HepG2 (cell line): Measurements from ENCODE around the gene ARHGAP31. TPM values are rescaled to one million over a fixed set of nuclear protein-coding genes. Genes with fewer than 3 reads are reported as not detected.

Experiments used
- FIP1L1 ChIP-seq: fragments of 200-400 bp; formaldehyde crosslinking; IDR thresholded peaks from 2 replicates; pipeline ENCODE4 v1.6.1; 2018; ENCODE audit warnings: low read depth, mild to moderate bottlenecking, low read length, moderate library complexity, borderline replicate concordance; ENCODE audit not compliant: insufficient read depth
- FOXP1 ChIP-seq, 2 experiments: fragments of 450-650 bp in 1 of 2; IDR thresholded peaks; 2 replicates each; pipeline ENCODE4 v1.6.1; 2017 to 2018; ENCODE audit warnings: antibody characterized with exemption in 1 of 2
- HHEX ChIP-seq: IDR thresholded peaks from 2 replicates; pipeline ENCODE4 v1.6.1; 2016; ENCODE audit warnings: control low read depth
- HNRNPK ChIP-seq: fragments of 200-400 bp; formaldehyde crosslinking; IDR thresholded peaks from 2 replicates; pipeline ENCODE4 v1.6.1; 2018; ENCODE audit warnings: low read length, low read depth, moderate library complexity, mild to moderate bottlenecking; ENCODE audit not compliant: poor library complexity, severe bottlenecking
- HOXA7 ChIP-seq: sonication (generic); formaldehyde crosslinking; IDR thresholded peaks from 2 replicates; pipeline ENCODE4 v1.8.1; 2022; ENCODE audit warnings: mild to moderate bottlenecking, missing genetic modification reagents, moderate library complexity
- KMT2B ChIP-seq: IDR thresholded peaks from 2 replicates; pipeline ENCODE4 v1.6.1; 2016; ENCODE audit warnings: missing genetic modification reagents, missing compliant biosample characterization
- MBNL3 ChIP-seq: fragments of 250-450 bp; sonication (Bioruptor Pico); conservative IDR thresholded peaks from 2 replicates; pipeline ENCODE4 v1.8.0; 2022; ENCODE audit warnings: mild to moderate bottlenecking, inconsistent platforms
- NFIB ChIP-seq: sonication (generic); formaldehyde crosslinking; IDR thresholded peaks from 2 replicates; pipeline ENCODE4 v1.9.0; 2021; ENCODE audit warnings: missing genetic modification reagents, mild to moderate bottlenecking, borderline replicate concordance
- NR2F1 ChIP-seq, 2 experiments: fragments of 450-650 bp in 1 of 2; formaldehyde crosslinking in 1 of 2; IDR thresholded peaks; 2 replicates each; pipeline versions ENCODE4 v1.5.0 to v1.6.1; 2016 to 2020; ENCODE audit warnings: mild to moderate bottlenecking in 1 of 2, missing compliant biosample characterization in 1 of 2, missing genetic modification reagents in 1 of 2, moderate library complexity in 1 of 2
- TBL1XR1 ChIP-seq: fragments of 150-350 bp; IDR thresholded peaks from 2 replicates; pipeline ENCODE4 v1.6.1; 2014; ENCODE audit warnings: borderline replicate concordance, low read length; ENCODE audit not compliant: partially characterized antibody
- ZMYM4 ChIP-seq: sonication (generic); formaldehyde crosslinking; IDR thresholded peaks from 2 replicates; pipeline ENCODE4 v1.8.1; 2023; ENCODE audit warnings: mild to moderate bottlenecking, missing genetic modification reagents
- ZNF160 ChIP-seq: sonication (generic); formaldehyde crosslinking; IDR thresholded peaks from 2 replicates; pipeline ENCODE4 v1.8.0; 2022; ENCODE audit warnings: mild to moderate bottlenecking, inconsistent platforms, missing genetic modification reagents
- ZNF331 ChIP-seq: sonication (generic); formaldehyde crosslinking; IDR thresholded peaks from 2 replicates; pipeline ENCODE4 v1.4.0; 2020; ENCODE audit warnings: missing genetic modification reagents
- polyA plus RNA-seq, 8 experiments: library from polyadenylated mRNA; depleted of rRNA in 3 of 8; stranded (reverse) in 7 of 8; unstranded in 1 of 8; fragments of >200 nt; fragmentation: Illumina TruSeq in 4 of 8; extraction: Trizol in 4 of 8; gene quantifications; 2 replicates each; pipeline versions ENCODE4 v1.2.1 to v1.2.3, GENCODE V29; 2011 to 2016; ENCODE audit warnings: low read depth in 4 of 8, missing spikeins in 1 of 8, mixed read lengths in 1 of 8; ENCODE audit not compliant: insufficient read depth in 1 of 8
- total RNA-seq, 5 experiments: library from RNA; depleted of rRNA; stranded (reverse); fragments of >200 nt; fragmentation: Illumina TruSeq; extraction: Trizol; gene quantifications; 2 replicates each; pipeline ENCODE4 v1.2.3, GENCODE V29; 2016; ENCODE audit warnings: low read depth in 1 of 5
- TF ChIP-seq, protein P1 (sequence below): sonication (generic); formaldehyde crosslinking; IDR thresholded peaks from one replicate; pipeline ENCODE4 v1.5.1; 2020; ENCODE audit warnings: mild to moderate bottlenecking, missing genetic modification reagents; ENCODE audit errors: not compliant biosample characterization
- TF ChIP-seq, protein P2 (sequence below): sonication (generic); formaldehyde crosslinking; conservative IDR thresholded peaks from 2 replicates; pipeline ENCODE4 v1.8.0; 2022; ENCODE audit warnings: missing genetic modification reagents
- TF ChIP-seq, protein P3 (sequence below): sonication (generic); formaldehyde crosslinking; IDR thresholded peaks from 2 replicates; pipeline ENCODE4 v1.4.0; 2020; ENCODE audit warnings: missing genetic modification reagents

Gene ARHGAP31
- total and polyA plus RNA-seq, 2 of the 13 experiments (the other 11 are each of a cell fraction or from before 2014, with no cell fraction given), result not detected

DNA sequence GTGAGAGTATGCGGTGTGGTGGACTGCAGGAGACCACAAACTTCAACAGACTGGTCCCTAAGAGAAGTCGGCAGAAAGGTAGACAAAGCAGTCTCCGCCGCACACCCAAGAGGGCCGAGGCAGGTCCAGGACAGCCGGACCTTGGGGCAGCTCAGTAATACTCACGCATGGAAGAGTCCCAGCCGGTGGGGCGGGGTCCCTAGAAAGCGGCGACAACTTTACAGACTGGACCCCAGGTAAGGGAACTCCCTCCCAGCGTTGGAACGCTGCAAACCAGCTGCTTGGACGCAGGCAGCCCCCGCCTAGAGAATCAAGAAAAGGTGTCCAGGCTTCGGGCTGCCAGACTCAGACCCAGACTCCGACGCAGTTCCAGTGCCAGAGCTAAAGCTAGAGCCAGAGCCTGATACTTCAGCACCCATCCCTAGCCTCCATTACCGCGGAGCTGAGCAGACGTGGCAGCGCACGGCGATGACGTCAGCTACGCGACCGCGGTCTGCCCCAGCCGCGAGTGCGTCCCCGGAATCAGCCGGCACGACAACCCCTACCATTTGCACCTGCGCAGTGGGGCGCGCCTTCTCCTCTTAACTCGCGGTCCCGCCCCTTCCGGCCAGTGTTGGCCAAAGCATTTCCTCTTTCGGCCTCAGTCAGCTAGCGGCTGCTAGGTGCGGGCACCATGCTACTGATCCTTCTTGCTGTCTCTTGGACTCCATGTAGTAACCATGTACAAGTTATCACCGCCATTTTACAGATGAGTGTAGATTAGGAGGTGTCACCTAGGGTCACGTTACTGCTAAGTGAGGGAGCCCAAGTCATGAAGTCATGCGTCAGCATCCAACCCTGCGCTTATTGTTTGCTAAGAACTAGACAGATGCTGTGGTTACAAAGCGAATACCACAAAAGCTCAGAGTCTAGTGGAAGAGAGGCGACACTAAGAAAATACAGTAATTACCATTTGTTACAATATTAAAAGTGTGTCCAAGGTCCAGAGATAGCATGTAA, 169.3 kb downstream of the ARHGAP31 start, which contains the start of gene TMEM39A (continued):
- TF ChIP-seq, protein P1, sequence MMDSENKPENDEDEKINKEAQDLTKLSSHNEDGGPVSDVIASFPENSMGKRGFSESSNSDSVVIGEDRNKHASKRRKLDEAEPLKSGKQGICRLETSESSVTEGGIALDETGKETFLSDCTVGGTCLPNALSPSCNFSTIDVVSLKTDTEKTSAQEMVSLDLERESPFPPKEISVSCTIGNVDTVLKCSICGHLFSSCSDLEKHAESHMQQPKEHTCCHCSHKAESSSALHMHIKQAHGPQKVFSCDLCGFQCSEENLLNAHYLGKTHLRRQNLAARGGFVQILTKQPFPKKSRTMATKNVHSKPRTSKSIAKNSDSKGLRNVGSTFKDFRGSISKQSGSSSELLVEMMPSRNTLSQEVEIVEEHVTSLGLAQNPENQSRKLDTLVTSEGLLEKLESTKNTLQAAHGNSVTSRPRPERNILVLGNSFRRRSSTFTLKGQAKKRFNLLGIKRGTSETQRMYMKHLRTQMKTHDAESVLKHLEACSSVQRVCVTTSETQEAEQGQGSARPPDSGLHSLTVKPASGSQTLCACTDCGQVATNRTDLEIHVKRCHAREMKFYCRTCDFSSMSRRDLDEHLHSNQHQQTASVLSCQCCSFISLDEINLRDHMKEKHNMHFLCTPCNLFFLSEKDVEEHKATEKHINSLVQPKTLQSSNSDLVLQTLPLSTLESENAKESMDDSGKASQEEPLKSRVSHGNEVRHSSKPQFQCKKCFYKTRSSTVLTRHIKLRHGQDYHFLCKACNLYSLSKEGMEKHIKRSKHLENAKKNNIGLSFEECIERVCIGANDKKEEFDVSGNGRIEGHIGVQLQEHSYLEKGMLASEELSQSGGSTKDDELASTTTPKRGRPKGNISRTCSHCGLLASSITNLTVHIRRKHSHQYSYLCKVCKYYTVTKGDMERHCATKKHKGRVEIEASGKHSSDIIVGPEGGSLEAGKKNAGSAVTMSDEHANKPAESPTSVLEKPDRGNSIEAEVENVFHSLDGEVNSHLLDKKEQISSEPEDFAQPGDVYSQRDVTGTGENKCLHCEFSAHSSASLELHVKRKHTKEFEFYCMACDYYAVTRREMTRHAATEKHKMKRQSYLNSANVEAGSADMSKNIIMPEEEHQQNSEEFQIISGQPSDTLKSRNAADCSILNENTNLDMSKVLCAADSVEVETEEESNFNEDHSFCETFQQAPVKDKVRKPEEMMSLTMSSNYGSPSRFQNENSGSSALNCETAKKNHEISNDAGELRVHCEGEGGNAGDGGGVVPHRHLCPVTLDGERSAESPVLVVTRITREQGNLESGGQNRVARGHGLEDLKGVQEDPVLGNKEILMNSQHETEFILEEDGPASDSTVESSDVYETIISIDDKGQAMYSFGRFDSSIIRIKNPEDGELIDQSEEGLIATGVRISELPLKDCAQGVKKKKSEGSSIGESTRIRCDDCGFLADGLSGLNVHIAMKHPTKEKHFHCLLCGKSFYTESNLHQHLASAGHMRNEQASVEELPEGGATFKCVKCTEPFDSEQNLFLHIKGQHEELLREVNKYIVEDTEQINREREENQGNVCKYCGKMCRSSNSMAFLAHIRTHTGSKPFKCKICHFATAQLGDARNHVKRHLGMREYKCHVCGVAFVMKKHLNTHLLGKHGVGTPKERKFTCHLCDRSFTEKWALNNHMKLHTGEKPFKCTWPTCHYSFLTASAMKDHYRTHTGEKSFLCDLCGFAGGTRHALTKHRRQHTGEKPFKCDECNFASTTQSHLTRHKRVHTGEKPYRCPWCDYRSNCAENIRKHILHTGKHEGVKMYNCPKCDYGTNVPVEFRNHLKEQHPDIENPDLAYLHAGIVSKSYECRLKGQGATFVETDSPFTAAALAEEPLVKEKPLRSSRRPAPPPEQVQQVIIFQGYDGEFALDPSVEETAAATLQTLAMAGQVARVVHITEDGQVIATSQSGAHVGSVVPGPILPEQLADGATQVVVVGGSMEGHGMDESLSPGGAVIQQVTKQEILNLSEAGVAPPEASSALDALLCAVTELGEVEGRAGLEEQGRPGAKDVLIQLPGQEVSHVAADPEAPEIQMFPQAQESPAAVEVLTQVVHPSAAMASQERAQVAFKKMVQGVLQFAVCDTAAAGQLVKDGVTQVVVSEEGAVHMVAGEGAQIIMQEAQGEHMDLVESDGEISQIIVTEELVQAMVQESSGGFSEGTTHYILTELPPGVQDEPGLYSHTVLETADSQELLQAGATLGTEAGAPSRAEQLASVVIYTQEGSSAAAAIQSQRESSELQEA (CRISPR knock-in tag), result no peak
- TF ChIP-seq NFIB (CRISPR knock-in tag) (no peak), TBL1XR1 (peak; percentile 75), HHEX (CRISPR knock-in tag) (no peak), HOXA7 (CRISPR knock-in tag) (no peak), FIP1L1 (no peak), ZNF160 (peak; percentile 91), ZNF331 (peak; percentile 83), KMT2B (peak; percentile 97), ZMYM4 (peak; percentile 96), NR2F1 (CRISPR knock-in tag; IDR thresholded peaks at IDR 0.05) (0 out of 4 replicates have a peak, but pooled peaks have one; percentile 27 to 46), MBNL3 (CRISPR knock-in tag) (no peak), FOXP1 (IDR thresholded peaks at IDR 0.05) (no peak), FOXP1 (CRISPR knock-in tag; IDR thresholded peaks at IDR 0.05) (0 out of 2 replicates have a peak, but pooled peaks have one; percentile 5), HNRNPK (no peak)
- TF ChIP-seq, protein P2, sequence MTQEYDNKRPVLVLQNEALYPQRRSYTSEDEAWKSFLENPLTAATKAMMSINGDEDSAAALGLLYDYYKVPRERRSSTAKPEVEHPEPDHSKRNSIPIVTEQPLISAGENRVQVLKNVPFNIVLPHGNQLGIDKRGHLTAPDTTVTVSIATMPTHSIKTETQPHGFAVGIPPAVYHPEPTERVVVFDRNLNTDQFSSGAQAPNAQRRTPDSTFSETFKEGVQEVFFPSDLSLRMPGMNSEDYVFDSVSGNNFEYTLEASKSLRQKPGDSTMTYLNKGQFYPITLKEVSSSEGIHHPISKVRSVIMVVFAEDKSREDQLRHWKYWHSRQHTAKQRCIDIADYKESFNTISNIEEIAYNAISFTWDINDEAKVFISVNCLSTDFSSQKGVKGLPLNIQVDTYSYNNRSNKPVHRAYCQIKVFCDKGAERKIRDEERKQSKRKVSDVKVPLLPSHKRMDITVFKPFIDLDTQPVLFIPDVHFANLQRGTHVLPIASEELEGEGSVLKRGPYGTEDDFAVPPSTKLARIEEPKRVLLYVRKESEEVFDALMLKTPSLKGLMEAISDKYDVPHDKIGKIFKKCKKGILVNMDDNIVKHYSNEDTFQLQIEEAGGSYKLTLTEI (CRISPR knock-in tag), result no peak
- TF ChIP-seq, protein P3, sequence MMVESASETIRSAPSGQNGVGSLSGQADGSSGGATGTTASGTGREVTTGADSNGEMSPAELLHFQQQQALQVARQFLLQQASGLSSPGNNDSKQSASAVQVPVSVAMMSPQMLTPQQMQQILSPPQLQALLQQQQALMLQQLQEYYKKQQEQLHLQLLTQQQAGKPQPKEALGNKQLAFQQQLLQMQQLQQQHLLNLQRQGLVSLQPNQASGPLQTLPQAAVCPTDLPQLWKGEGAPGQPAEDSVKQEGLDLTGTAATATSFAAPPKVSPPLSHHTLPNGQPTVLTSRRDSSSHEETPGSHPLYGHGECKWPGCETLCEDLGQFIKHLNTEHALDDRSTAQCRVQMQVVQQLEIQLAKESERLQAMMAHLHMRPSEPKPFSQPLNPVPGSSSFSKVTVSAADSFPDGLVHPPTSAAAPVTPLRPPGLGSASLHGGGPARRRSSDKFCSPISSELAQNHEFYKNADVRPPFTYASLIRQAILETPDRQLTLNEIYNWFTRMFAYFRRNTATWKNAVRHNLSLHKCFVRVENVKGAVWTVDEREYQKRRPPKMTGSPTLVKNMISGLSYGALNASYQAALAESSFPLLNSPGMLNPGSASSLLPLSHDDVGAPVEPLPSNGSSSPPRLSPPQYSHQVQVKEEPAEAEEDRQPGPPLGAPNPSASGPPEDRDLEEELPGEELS (CRISPR knock-in tag), result peak; percentile 55
